Smooth muscle cell (in vitro differentiated cells): Measurements from ENCODE around the gene CYP24A1. TPM values are rescaled to one million over a fixed set of nuclear protein-coding genes. Genes with fewer than 3 reads are reported as not detected.

Experiments
- DNase-seq: peaks from one replicate; lab custom pipeline; 2025; ENCODE audit not compliant: unreplicated experiment; lab: John Stamatoyannopoulos, UW
- H2AFZ ChIP-seq: fragments of 200-600 bp; sonication (generic); 2 replicates; pipeline ENCODE4 v1.6.0; 2016; ENCODE audit warnings: antibody characterized with exemption, low read depth, mild to moderate bottlenecking
- H3F3A ChIP-seq: fragments of 200-600 bp; sonication (generic); 2 replicates; pipeline ENCODE4 v1.6.0; 2017; ENCODE audit warnings: antibody characterized with exemption, low read depth
- H3K27ac ChIP-seq: fragments of 200-600 bp; sonication (generic); 2 replicates; pipeline ENCODE4 v1.5.1; 2016; ENCODE audit warnings: low read depth, mild to moderate bottlenecking
- H3K27me3 ChIP-seq: fragments of 200-600 bp; sonication (generic); 2 replicates; pipeline ENCODE4 v1.6.1; 2016; ENCODE audit warnings: low read depth, mild to moderate bottlenecking
- H3K36me3 ChIP-seq: fragments of 200-600 bp; sonication (generic); 2 replicates; pipeline ENCODE4 v1.5.1; 2016; ENCODE audit warnings: low read depth
- H3K4me1 ChIP-seq: fragments of 200-600 bp; sonication (generic); 2 replicates; pipeline ENCODE4 v1.5.1; 2016; ENCODE audit warnings: low read depth
- H3K4me2 ChIP-seq: fragments of 200-600 bp; sonication (generic); 2 replicates; pipeline ENCODE4 v1.6.0; 2016; ENCODE audit warnings: mild to moderate bottlenecking
- H3K4me3 ChIP-seq: fragments of 200-600 bp; sonication (generic); 2 replicates; pipeline ENCODE4 v1.5.1; 2016; ENCODE audit warnings: mild to moderate bottlenecking
- H3K79me2 ChIP-seq: fragments of 200-600 bp; sonication (generic); 2 replicates; pipeline ENCODE4 v1.6.0; 2016; ENCODE audit warnings: low read depth, mild to moderate bottlenecking
- H3K9ac ChIP-seq: fragments of 200-600 bp; sonication (generic); 2 replicates; pipeline ENCODE4 v1.6.0; 2016; ENCODE audit warnings: low read depth
- H3K9me3 ChIP-seq: fragments of 200-600 bp; sonication (generic); replicated peaks from 2 replicates; pipeline ENCODE4 v1.5.1; 2016; ENCODE audit warnings: low read depth
- H4K20me1 ChIP-seq: fragments of 200-600 bp; sonication (generic); 2 replicates; pipeline ENCODE4 v1.6.0; 2016; ENCODE audit warnings: low read depth
- WGBS: methylation state at CpG from one replicate; pipeline ENCODE4 v1.1.7; 2016; ENCODE audit warnings: low lambda C conversion rate; 5-methylcytosine and 5-hydroxymethylcytosine counted together
- polyA plus RNA-seq: library from polyadenylated mRNA; unstranded; fragments of >200 nt; fragmentation: Nextera tagmentation; extraction: Ambion mirVana; gene quantifications from 2 replicates; pipeline ENCODE4 v1.2.1, GENCODE V29; 2016
- total RNA-seq: library from RNA; depleted of rRNA; stranded (reverse); fragments of >200 nt; gene quantifications from 2 replicates; pipeline ENCODE4 v1.2.3, GENCODE V29; 2014
- TF ChIP-seq, protein P1 (sequence below): fragments of 200-600 bp; sonication (generic); IDR thresholded peaks from 2 replicates; pipeline ENCODE4 v1.5.1; 2017; ENCODE audit warnings: borderline replicate concordance, mild to moderate bottlenecking, antibody characterized with exemption; ENCODE audit not compliant: insufficient read depth, poor library complexity, severe bottlenecking

CYP24A1 gene
- total and polyA plus RNA-seq, 2 experiments from 2014 or later, result 0.70 to 18.0 TPM

DNA sequence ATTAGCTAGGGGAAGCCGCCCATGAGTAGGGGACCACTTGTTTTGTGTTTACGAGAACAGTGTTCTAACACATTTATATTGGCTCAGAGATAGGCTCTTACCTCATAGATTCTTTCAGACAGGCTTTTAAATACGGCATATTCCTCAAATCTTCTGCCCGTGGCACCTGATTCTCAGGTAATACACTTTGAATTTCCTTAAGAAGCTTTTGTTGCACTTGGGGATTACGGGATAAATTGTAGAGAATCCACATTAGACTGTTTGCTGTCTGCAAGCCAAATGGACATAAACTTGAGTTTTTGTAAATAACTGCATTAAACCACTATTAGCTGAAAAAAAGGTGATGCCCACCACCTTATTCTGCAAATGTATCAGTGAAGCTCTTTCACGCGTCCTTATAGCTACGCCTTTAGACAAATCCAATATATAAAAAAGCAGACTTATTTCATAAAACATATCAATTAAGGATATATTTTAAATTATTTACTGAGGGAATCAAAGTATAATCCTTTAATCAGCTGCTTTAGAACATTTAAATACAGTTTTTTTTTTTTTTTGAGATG, 14.8 kb downstream of the CYP24A1 start:
- 94% methylated on average over 8 of the region's 8 CpGs for WGBS
- H3K4me2 ChIP-seq, result no peak overlapping the region
- TF ChIP-seq, protein P1, sequence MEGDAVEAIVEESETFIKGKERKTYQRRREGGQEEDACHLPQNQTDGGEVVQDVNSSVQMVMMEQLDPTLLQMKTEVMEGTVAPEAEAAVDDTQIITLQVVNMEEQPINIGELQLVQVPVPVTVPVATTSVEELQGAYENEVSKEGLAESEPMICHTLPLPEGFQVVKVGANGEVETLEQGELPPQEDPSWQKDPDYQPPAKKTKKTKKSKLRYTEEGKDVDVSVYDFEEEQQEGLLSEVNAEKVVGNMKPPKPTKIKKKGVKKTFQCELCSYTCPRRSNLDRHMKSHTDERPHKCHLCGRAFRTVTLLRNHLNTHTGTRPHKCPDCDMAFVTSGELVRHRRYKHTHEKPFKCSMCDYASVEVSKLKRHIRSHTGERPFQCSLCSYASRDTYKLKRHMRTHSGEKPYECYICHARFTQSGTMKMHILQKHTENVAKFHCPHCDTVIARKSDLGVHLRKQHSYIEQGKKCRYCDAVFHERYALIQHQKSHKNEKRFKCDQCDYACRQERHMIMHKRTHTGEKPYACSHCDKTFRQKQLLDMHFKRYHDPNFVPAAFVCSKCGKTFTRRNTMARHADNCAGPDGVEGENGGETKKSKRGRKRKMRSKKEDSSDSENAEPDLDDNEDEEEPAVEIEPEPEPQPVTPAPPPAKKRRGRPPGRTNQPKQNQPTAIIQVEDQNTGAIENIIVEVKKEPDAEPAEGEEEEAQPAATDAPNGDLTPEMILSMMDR, result no peak
- H3K4me1 ChIP-seq, result no peaks in the 10 kb centered on the region
- no peak for DNase-seq
- H3K9ac ChIP-seq, result no peak overlapping the region
- H2AFZ ChIP-seq, result no peak overlapping the region
- H3F3A ChIP-seq, result no peaks in the 10 kb centered on the region
- H4K20me1 ChIP-seq, result no peaks in the 10 kb centered on the region
- H3K4me3 ChIP-seq, result no peak overlapping the region
- no peaks in the 10 kb centered on the region for H3K27me3 ChIP-seq
- no peaks in the 10 kb centered on the region for H3K9me3 ChIP-seq
- H3K79me2 ChIP-seq, result no peaks in the 10 kb centered on the region
- H3K27ac ChIP-seq, result no peak overlapping the region
- H3K36me3 ChIP-seq, result no peaks in the 10 kb centered on the region

DNA sequence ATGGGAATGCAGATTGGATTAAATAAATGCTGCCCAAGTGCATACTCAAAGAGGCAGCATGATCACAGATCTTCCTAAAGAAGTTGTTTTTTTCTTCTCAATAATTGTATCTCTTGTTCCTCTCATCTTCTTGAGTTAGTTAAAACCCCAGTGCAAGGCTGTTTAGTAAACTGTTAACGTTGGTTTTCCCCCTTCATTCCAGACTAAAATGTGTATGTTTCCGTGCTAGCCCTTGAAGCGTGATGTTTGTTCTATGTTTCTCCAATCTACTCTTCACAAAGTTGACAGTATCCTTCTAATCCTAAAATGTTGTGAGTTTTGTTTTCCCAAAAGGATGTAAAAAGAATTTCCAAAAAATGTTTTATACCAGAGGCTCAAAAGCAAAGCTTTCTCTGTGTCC, 15.6 kb downstream of the CYP24A1 start:
- DNase-seq, result no peak
- Histone ChIP-seq H2AFZ (no peak overlapping the region), H4K20me1 (no peaks in the 10 kb centered on the region), H3K4me3 (no peak overlapping the region), H3F3A (no peaks in the 10 kb centered on the region), H3K27ac (no peak overlapping the region), H3K9ac (no peak overlapping the region), H3K4me2 (no peak overlapping the region), H3K4me1 (no peaks in the 10 kb centered on the region), H3K36me3 (no peaks in the 10 kb centered on the region), H3K9me3 (no peaks in the 10 kb centered on the region), H3K79me2 (no peaks in the 10 kb centered on the region), H3K27me3 (no peaks in the 10 kb centered on the region)
- 90% methylated on average over 3 of the region's 3 CpGs for WGBS
- TF ChIP-seq, protein P1, result no peak

DNA sequence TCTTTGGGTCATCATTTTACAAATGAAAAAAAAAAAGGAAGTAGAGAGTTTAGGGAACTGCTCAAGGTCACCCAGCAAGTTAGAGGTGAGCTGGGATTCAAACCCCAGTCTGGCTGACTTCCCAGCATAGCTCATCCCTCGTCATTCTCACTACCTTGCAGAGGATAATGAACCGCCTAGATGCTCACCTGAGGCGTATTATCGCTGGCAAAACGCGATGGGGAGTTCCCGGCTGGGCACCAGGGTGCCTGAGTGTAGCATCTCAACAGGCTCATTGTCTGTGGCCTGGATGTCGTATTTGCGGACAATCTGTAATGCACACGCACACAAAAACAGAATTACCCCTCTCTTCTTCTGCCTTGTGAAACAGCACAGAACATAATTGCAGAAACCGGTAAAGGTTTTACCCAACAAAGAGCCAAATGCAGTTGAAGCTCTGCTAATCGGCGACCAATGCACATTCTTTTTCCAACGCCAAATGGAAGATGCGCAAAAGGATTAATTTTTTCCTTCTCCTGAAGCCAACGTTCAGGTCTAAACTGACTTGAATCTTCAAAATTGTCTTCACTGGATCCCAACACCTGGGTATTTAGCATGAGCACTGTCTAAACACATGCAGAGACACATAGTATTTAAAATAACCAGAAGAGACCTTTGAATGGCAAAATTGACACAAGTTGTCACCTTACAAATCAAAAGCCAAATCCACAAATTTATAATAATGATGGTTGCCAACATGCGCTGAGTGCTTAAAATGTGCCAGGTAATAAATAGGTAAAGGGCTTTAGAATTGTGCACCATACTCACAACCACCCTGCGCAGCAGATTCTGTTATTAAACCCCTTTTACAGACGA, 16.6 kb downstream of the CYP24A1 start:
- H3K4me3 ChIP-seq, result no peak overlapping the region
- no peak overlapping the region for H2AFZ ChIP-seq
- no peak overlapping the region for H3K4me2 ChIP-seq
- H3K27me3 ChIP-seq, result no peaks in the 10 kb centered on the region
- no peaks in the 10 kb centered on the region for H3K79me2 ChIP-seq
- no peaks in the 10 kb centered on the region for H4K20me1 ChIP-seq
- H3K27ac ChIP-seq, result no peak overlapping the region
- H3K4me1 ChIP-seq, result no peaks in the 10 kb centered on the region
- H3F3A ChIP-seq, result no peaks in the 10 kb centered on the region
- H3K9me3 ChIP-seq, result no peaks in the 10 kb centered on the region
- no peak overlapping the region for H3K9ac ChIP-seq
- WGBS, result 89% methylated on average over 19 of the region's 19 CpGs
- TF ChIP-seq, protein P1, result no peak
- no peak for DNase-seq
- H3K36me3 ChIP-seq, result no peaks in the 10 kb centered on the region
